B cell (primary cell): ENCODE data around the gene RPL28. TPM values are rescaled to one million over a fixed set of nuclear protein-coding genes. Genes with fewer than 3 reads are reported as not detected.

Source experiments
- ATAC-seq: fragments of 200-7000 bp; cut with Tn5 transposase; one replicate; pipeline ENCODE4 v1.10.0; 2021; ENCODE audit warnings: low read depth, mild to moderate bottlenecking, moderate number of reproducible peaks, moderate library complexity
- CTCF ChIA-PET: fragments of 350-600 bp; sonication (Branson Sonifier 250); formaldehyde crosslinking; loops from one replicate; lab custom pipeline; 2021; ENCODE audit warnings: antibody characterized with exemption, inconsistent platforms; lab: Charles Lee
- POLR2A ChIA-PET: fragments of 350-600 bp; sonication (Branson Sonifier 250); formaldehyde crosslinking; loops from one replicate; lab custom pipeline; 2021; ENCODE audit warnings: antibody characterized with exemption; lab: Charles Lee
- DNase-seq: peaks from one replicate; pipeline ENCODE4 v3.0.0; 2013
- H2AFZ ChIP-seq: 2 replicates; pipeline ENCODE4 v1.6.1; 2012; ENCODE audit warnings: mild to moderate bottlenecking, low read depth, low read length; ENCODE audit not compliant: insufficient read depth, poor library complexity, severe bottlenecking
- H3K27ac ChIP-seq, 2 donors: 1 replicate in 1 of 2; 2 replicates in 1 of 2; pipeline ENCODE4 v1.5.1; 2012 to 2013; ENCODE audit warnings: low read length in 2 of 2, mild to moderate bottlenecking in 2 of 2, moderate library complexity in 1 of 2
- H3K27me3 ChIP-seq, 4 experiments: fragments of 200-600 bp in 1 of 4; sonication (generic) in 1 of 4; replicated peaks in 1 of 4; 1 replicate in 2 of 4; 2 replicates in 2 of 4; pipeline versions ENCODE4 v1.6.1 to v1.7.0; 2013 to 2016; ENCODE audit warnings: low read length in 3 of 4, mild to moderate bottlenecking in 2 of 4, mixed read lengths in 1 of 4, moderate library complexity in 1 of 4; ENCODE audit not compliant: insufficient read depth in 4 of 4, control insufficient read depth in 3 of 4; ENCODE audit errors: control extremely low read depth in 1 of 4
- H3K36me3 ChIP-seq, 2 experiments: replicated peaks in 1 of 2; 1 replicate in 1 of 2; 2 replicates in 1 of 2; pipeline versions ENCODE4 v1.6.1 to v1.7.1; 2013; ENCODE audit warnings: low read length in 1 of 2; ENCODE audit not compliant: insufficient read depth in 2 of 2, control insufficient read depth in 1 of 2; ENCODE audit errors: control extremely low read depth in 1 of 2, extremely low read depth in 1 of 2
- H3K4me1 ChIP-seq, 2 donors: fragments of 200-600 bp in 1 of 2; sonication (generic) in 1 of 2; 1 replicate in 1 of 2; 2 replicates in 1 of 2; pipeline versions ENCODE4 v1.5.1 to v1.6.1; 2013 to 2017; ENCODE audit warnings: low read length in 2 of 2; ENCODE audit not compliant: control insufficient read depth in 2 of 2, insufficient read depth in 2 of 2
- H3K4me2 ChIP-seq: replicated peaks from 2 replicates; pipeline ENCODE3; 2012; ENCODE audit warnings: mild to moderate bottlenecking, low read depth, low read length; ENCODE audit not compliant: poor library complexity, severe bottlenecking
- H3K4me3 ChIP-seq, 5 experiments: fragments of 200-600 bp in 1 of 5; sonication (generic) in 1 of 5; 1 replicate in 3 of 5; 2 replicates in 2 of 5; pipeline versions ENCODE4 v1.5.1 to v1.7.0; 2011 to 2016; ENCODE audit warnings: low read length in 4 of 5, mild to moderate bottlenecking in 4 of 5, low read depth in 2 of 5, control low read depth in 1 of 5, moderate library complexity in 1 of 5; ENCODE audit not compliant: insufficient read depth in 1 of 5; ENCODE audit errors: control extremely low read depth in 1 of 5, extremely low read depth in 1 of 5
- H3K79me2 ChIP-seq: fragments of 200-600 bp; sonication (generic); one replicate; pipeline ENCODE4 v1.6.0; 2016; ENCODE audit warnings: low read length; ENCODE audit not compliant: control insufficient read depth, insufficient read depth
- H3K9ac ChIP-seq: fragments of 200-600 bp; sonication (generic); 2 replicates; pipeline ENCODE4 v1.6.1; 2017; ENCODE audit warnings: mild to moderate bottlenecking, low read length, moderate library complexity
- H3K9me3 ChIP-seq, 3 donors: one replicate each; pipeline versions ENCODE4 v1.6.1 to v1.7.1; 2013; ENCODE audit warnings: low read length in 2 of 3; ENCODE audit not compliant: control insufficient read depth in 2 of 3, insufficient read depth in 1 of 3; ENCODE audit errors: control extremely low read depth in 1 of 3
- H4K20me1 ChIP-seq: 2 replicates; pipeline ENCODE4 v1.6.0; 2012; ENCODE audit warnings: mild to moderate bottlenecking, low read length; ENCODE audit not compliant: insufficient read depth, control insufficient read depth, poor library complexity, severe bottlenecking
- H3K27ac Mint-ChIP-seq: one replicate; pipeline ENCODE4 v1.8.0; 2021; ENCODE audit warnings: mixed read lengths
- H3K27me3 Mint-ChIP-seq: one replicate; pipeline ENCODE4 v1.8.0; 2021; ENCODE audit warnings: mixed read lengths
- H3K4me1 Mint-ChIP-seq: one replicate; pipeline ENCODE4 v1.8.0; 2021; ENCODE audit warnings: mixed read lengths
- H3K4me3 Mint-ChIP-seq: one replicate; pipeline ENCODE4 v1.8.0; 2021; ENCODE audit warnings: mixed read lengths
- H3K9me3 Mint-ChIP-seq: one replicate; pipeline ENCODE4 v1.8.0; 2022; ENCODE audit warnings: mixed read lengths; ENCODE audit not compliant: insufficient read depth
- EZH2 ChIP-seq: IDR thresholded peaks from 2 replicates; pipeline ENCODE4 v1.6.1; 2012; ENCODE audit warnings: borderline replicate concordance, low read depth, mild to moderate bottlenecking, moderate library complexity, low read length; ENCODE audit not compliant: insufficient read depth, poor library complexity, severe bottlenecking
- WGBS: methylation state at CpG from one replicate; pipeline ENCODE4 v1.1.5; 2013; ENCODE audit warnings: missing lambda C conversion rate; ENCODE audit not compliant: insufficient coverage; 5-methylcytosine and 5-hydroxymethylcytosine counted together
- intact Hi-C: fragments of 100-400 bp; cut with micrococcal nuclease; formaldehyde crosslinking; loops from one replicate; pipeline ENCODE4 v1.10.0; 2022
- polyA plus RNA-seq: library from polyadenylated mRNA; depleted of rRNA; stranded (reverse); fragments of >200 nt; gene quantifications from 2 replicates; pipeline ENCODE4 v1.2.3, GENCODE V29; 2012
- total RNA-seq, 2 donors: library from RNA; stranded (reverse); fragments of 120-200 nt in 1 of 2; gene quantifications; 1 replicate in 1 of 2; 2 replicates in 1 of 2; pipeline versions ENCODE4 v1.2.3 to v1.2.4, GENCODE V29; 2013 to 2022
- TF ChIP-seq, protein P1 (sequence below): fragments of 200-600 bp; IDR thresholded peaks from one replicate; pipeline ENCODE4 v1.8.0; 2022; ENCODE audit warnings: antibody characterized with exemption, mild to moderate bottlenecking

The RPL28 gene
- total and polyA plus RNA-seq, 2 donors (not counting 1 experiment from before 2014, with no cell fraction given), result 2,578 to 4,661 TPM

GRCh38 chr19:55377356-55378131 is 8.2 kb upstream of the RPL28 start:
- no peak overlapping the region for H3K4me2 ChIP-seq
- no peak overlapping the region for H3K27ac ChIP-seq
- no peaks in the 10 kb centered on the region for H3K36me3 ChIP-seq
- intact Hi-C loops, result no loop called here
- peaks cover 4% of the 10 kb centered on the region for H3K4me1 Mint-ChIP-seq
- no peaks in the 10 kb centered on the region for H4K20me1 ChIP-seq
- no peak overlapping the region for H3K9ac ChIP-seq
- no peak overlapping the region for H3K4me3 Mint-ChIP-seq
- no peak overlapping the region for H2AFZ ChIP-seq
- 62% methylated on average over 43 of the region's 43 CpGs for WGBS
- POLR2A ChIA-PET, result no interaction called here
- H3K9me3 Mint-ChIP-seq, result no peaks in the 10 kb centered on the region
- DNase-seq (no peak), ATAC-seq (no peak)
- H3K27ac Mint-ChIP-seq, result no peak overlapping the region
- H3K9me3 ChIP-seq, result peaks cover 0 to 7% (median 0%) of the 10 kb centered on the region in 3 donors
- TF ChIP-seq, protein P1, sequence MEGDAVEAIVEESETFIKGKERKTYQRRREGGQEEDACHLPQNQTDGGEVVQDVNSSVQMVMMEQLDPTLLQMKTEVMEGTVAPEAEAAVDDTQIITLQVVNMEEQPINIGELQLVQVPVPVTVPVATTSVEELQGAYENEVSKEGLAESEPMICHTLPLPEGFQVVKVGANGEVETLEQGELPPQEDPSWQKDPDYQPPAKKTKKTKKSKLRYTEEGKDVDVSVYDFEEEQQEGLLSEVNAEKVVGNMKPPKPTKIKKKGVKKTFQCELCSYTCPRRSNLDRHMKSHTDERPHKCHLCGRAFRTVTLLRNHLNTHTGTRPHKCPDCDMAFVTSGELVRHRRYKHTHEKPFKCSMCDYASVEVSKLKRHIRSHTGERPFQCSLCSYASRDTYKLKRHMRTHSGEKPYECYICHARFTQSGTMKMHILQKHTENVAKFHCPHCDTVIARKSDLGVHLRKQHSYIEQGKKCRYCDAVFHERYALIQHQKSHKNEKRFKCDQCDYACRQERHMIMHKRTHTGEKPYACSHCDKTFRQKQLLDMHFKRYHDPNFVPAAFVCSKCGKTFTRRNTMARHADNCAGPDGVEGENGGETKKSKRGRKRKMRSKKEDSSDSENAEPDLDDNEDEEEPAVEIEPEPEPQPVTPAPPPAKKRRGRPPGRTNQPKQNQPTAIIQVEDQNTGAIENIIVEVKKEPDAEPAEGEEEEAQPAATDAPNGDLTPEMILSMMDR, result no peak
- no peak for TF ChIP-seq EZH2
- no peak overlapping the region for H3K4me3 ChIP-seq
- peaks cover 11% of the 10 kb centered on the region for H3K27me3 Mint-ChIP-seq
- CTCF ChIA-PET, result no interaction called here
- peaks cover 0 to under 1% of the 10 kb centered on the region in 2 donors for H3K4me1 ChIP-seq
- peaks cover 0 to 38% (median 13%) of the 10 kb centered on the region in 4 experiments for H3K27me3 ChIP-seq
- H3K79me2 ChIP-seq, result peaks cover 10% of the 10 kb centered on the region

DNA sequence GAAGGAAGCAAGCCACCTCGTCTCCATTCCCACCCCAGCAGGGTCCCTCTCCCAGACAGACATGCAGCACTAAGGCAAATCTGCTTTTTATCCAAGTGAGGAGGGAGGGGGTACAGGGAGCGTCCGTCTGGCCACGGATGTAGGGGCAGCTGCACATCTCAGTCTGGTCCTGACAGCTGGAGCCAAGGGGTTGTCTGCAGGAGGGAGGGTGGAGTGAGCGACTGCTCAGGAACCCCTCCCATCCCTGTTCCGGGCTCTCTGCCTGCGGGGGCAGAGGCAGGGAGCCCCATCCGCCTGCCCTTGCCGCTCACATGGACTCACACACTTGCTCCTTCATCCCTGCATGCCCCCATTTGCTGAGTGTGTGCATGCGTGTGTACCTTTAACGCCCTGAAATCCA is 6.6 kb upstream of the RPL28 start:
- Histone ChIP-seq H3K27ac (no peak overlapping the region), H3K9me3 (no peaks in the 10 kb centered on the region), H3K4me2 (no peak overlapping the region), H3K4me3 (no peak overlapping the region), H4K20me1 (peaks cover 6% of the 10 kb centered on the region), H3K36me3 (no peaks in the 10 kb centered on the region), H3K9ac (no peak overlapping the region), H3K27me3 (peaks cover 0 to 23% (median 10%) of the 10 kb centered on the region in 4 experiments), H3K4me1 (peaks cover 6 to 11% of the 10 kb centered on the region in 2 donors), H3K79me2 (peaks cover 11% of the 10 kb centered on the region), H2AFZ (no peak overlapping the region)
- intact Hi-C loops, result no loop called here
- H3K4me1 Mint-ChIP-seq, result peaks cover 10% of the 10 kb centered on the region
- ChIA-PET POLR2A (interaction anchor here (0.6 kb wide), 1 partner anchor 248 kb away, joined by 6 read pairs; no protein-coding TSS in a partner anchor), CTCF (no interaction called here)
- no peak overlapping the region for H3K4me3 Mint-ChIP-seq
- H3K27me3 Mint-ChIP-seq, result peaks cover 5% of the 10 kb centered on the region
- H3K9me3 Mint-ChIP-seq, result no peaks in the 10 kb centered on the region
- WGBS, result 89% methylated on average over 9 of the region's 11 CpGs
- no peak overlapping the region for H3K27ac Mint-ChIP-seq
- TF ChIP-seq, protein P1, result no peak
- TF ChIP-seq EZH2, result no peak
- no peak for DNase-seq
- no peak for ATAC-seq
